Gastrocnemius medialis (tissue), 4 donors: ENCODE results near the gene EIF3L.

Experiments
- POLR2A ChIP-seq, 2 donors: fragments of 450-650 bp; IDR thresholded peaks; one replicate each; pipeline ENCODE4 v1.6.1; 2017; ENCODE audit warnings: antibody characterized with exemption in 2 of 2, mild to moderate bottlenecking in 2 of 2, moderate library complexity in 2 of 2
- TF ChIP-seq, protein P1 (sequence below), 5 experiments: fragments of 450-650 bp in 3 of 5; fragments of 200-600 bp in 2 of 5; sonication (generic) in 2 of 5; IDR thresholded peaks in 4 of 5; conservative IDR thresholded peaks in 1 of 5; 1 replicate in 4 of 5; 2 replicates in 1 of 5; pipeline ENCODE4 v1.5.1; 2016 to 2019; ENCODE audit warnings: antibody characterized with exemption in 5 of 5, mild to moderate bottlenecking in 3 of 5, moderate library complexity in 3 of 5

DNA sequence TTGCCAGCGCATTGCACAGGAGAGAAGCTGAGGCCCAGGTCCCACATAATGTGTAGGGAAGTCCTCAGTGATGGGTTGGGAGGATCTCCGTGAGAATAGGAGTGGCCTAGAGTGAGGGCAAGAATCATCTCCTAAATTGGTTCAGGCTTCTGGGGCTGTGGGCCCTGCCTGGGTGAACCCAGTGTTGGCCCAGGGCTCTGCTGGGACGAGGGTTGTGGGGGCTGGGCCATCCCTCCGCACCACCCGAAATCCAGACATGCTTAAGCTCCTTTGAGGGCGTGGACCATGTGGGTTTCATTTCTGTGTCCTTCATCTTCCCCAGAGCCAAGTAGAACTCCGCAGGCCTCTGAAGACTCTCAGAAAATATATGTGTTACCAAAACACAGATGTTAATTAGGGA, 60.5 kb downstream of the EIF3L start:
- TF ChIP-seq, protein P1, sequence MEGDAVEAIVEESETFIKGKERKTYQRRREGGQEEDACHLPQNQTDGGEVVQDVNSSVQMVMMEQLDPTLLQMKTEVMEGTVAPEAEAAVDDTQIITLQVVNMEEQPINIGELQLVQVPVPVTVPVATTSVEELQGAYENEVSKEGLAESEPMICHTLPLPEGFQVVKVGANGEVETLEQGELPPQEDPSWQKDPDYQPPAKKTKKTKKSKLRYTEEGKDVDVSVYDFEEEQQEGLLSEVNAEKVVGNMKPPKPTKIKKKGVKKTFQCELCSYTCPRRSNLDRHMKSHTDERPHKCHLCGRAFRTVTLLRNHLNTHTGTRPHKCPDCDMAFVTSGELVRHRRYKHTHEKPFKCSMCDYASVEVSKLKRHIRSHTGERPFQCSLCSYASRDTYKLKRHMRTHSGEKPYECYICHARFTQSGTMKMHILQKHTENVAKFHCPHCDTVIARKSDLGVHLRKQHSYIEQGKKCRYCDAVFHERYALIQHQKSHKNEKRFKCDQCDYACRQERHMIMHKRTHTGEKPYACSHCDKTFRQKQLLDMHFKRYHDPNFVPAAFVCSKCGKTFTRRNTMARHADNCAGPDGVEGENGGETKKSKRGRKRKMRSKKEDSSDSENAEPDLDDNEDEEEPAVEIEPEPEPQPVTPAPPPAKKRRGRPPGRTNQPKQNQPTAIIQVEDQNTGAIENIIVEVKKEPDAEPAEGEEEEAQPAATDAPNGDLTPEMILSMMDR (IDR thresholded peaks at IDR 0.05 in 4 of 5, conservative IDR thresholded peaks at IDR 0.05 in 1 of 5): no peak
- no peak for TF ChIP-seq POLR2A (IDR thresholded peaks at IDR 0.05)
